Activated CD8-positive, alpha-beta memory T cell treated with anti-CD3 and anti-CD28 coated beads, Interleukin-2, amount 50 U/mL, for 24 hours (primary cell): ENCODE data around the gene DNAH6.

Source experiments
- DNase-seq: peaks from one replicate; pipeline ENCODE4 v3.0.0-alpha.2; 2020; ENCODE audit errors: extremely low read depth

Gene DNAH6

GRCh38 chr2:84631985-84632384, 115.7 kb downstream of the DNAH6 start:
- DNase-seq, result no peak

GRCh38 chr2:84636080-84636971, 120.0 kb downstream of the DNAH6 start:
- DNase-seq, result no peak

GRCh38 chr2:84639751-84640150, 123.5 kb downstream of the DNAH6 start:
- no peak for DNase-seq

GRCh38 chr2:84640411-84640810, 124.1 kb downstream of the DNAH6 start:
- no peak for DNase-seq

GRCh38 chr2:84641021-84641420, 124.7 kb downstream of the DNAH6 start:
- DNase-seq, result no peak

GRCh38 chr2:84643991-84644390, 127.7 kb downstream of the DNAH6 start:
- DNase-seq, result no peak

GRCh38 chr2:84646514-84646913, 130.2 kb downstream of the DNAH6 start:
- DNase-seq, result no peak

GRCh38 chr2:84647267-84647666, 131.0 kb downstream of the DNAH6 start:
- no peak for DNase-seq

GRCh38 chr2:84649058-84649457, 132.8 kb downstream of the DNAH6 start:
- DNase-seq, result no peak

- no peak for DNase-seq
Measured at GRCh38 chr2:84649487-84650142, 133.3 kb downstream of the DNAH6 start.

- no peak for DNase-seq
Measured at GRCh38 chr2:84652431-84652830, 136.1 kb downstream of the DNAH6 start.

- DNase-seq, result no peak
Measured at GRCh38 chr2:84653302-84653701, 137.0 kb downstream of the DNAH6 start.

GRCh38 chr2:84654414-84654813, 138.1 kb downstream of the DNAH6 start:
- no peak for DNase-seq

GRCh38 chr2:84669122-84669521, 152.8 kb downstream of the DNAH6 start:
- no peak for DNase-seq

- DNase-seq, result no peak
Measured at GRCh38 chr2:84674099-84674498, 157.8 kb downstream of the DNAH6 start.

GRCh38 chr2:84674586-84674985, 158.3 kb downstream of the DNAH6 start:
- DNase-seq, result no peak

- DNase-seq, result no peak
Measured at GRCh38 chr2:84676295-84676694, 160.0 kb downstream of the DNAH6 start.

- no peak for DNase-seq
Measured at GRCh38 chr2:84678214-84678613, 161.9 kb downstream of the DNAH6 start.

- DNase-seq, result no peak
Measured at GRCh38 chr2:84686783-84687476, 170.6 kb downstream of the DNAH6 start.

GRCh38 chr2:84687498-84688149, 171.3 kb downstream of the DNAH6 start:
- no peak for DNase-seq

GRCh38 chr2:84690225-84690624, 173.9 kb downstream of the DNAH6 start:
- DNase-seq, result no peak

GRCh38 chr2:84694088-84694622, 177.9 kb downstream of the DNAH6 start:
- DNase-seq, result no peak
